Liver (tissue), 9 donors: ENCODE data around the gene RPS2. TPM values are rescaled to one million over a fixed set of nuclear protein-coding genes. Genes with fewer than 3 reads are reported as not detected.

ENCODE experiments used
- DNase-seq: peaks from one replicate; pipeline ENCODE4 v3.0.0-alpha.2; 2017; ENCODE audit warnings: low spot score
- H3K27ac ChIP-seq, 2 donors: one replicate each; pipeline ENCODE4 v1.7.0; 2013; ENCODE audit warnings: inconsistent platforms in 2 of 2, low read length in 2 of 2, control low read depth in 1 of 2, low read depth in 1 of 2, mild to moderate bottlenecking in 1 of 2
- H3K27me3 ChIP-seq, 4 donors: one replicate each; pipeline versions ENCODE4 v1.6.1 to v1.7.0; 2013; ENCODE audit warnings: low read length in 3 of 4, inconsistent platforms in 1 of 4, mild to moderate bottlenecking in 1 of 4, moderate library complexity in 1 of 4; ENCODE audit not compliant: control insufficient read depth in 4 of 4, insufficient read depth in 4 of 4
- H3K36me3 ChIP-seq, 4 donors: one replicate each; pipeline versions ENCODE4 v1.6.1 to v1.7.0; 2013; ENCODE audit warnings: low read length in 3 of 4, mild to moderate bottlenecking in 3 of 4, low read depth in 1 of 4, moderate library complexity in 1 of 4; ENCODE audit not compliant: control insufficient read depth in 4 of 4, insufficient read depth in 3 of 4
- H3K4me1 ChIP-seq, 4 donors: one replicate each; pipeline versions ENCODE4 v1.6.1 to v1.7.0; 2013; ENCODE audit warnings: low read length in 3 of 4, mild to moderate bottlenecking in 3 of 4, moderate library complexity in 1 of 4; ENCODE audit not compliant: control insufficient read depth in 4 of 4, insufficient read depth in 4 of 4
- H3K4me3 ChIP-seq, 3 donors: one replicate each; pipeline versions ENCODE4 v1.6.1 to v1.7.0; 2013; ENCODE audit warnings: low read length in 3 of 3, control low read depth in 1 of 3, low read depth in 1 of 3, mild to moderate bottlenecking in 1 of 3
- H3K9ac ChIP-seq, 2 donors: one replicate each; pipeline ENCODE4 v1.7.0; 2013; ENCODE audit warnings: low read length in 2 of 2, mild to moderate bottlenecking in 2 of 2, moderate library complexity in 2 of 2, control low read depth in 1 of 2, low read depth in 1 of 2
- H3K9me3 ChIP-seq, 4 donors: one replicate each; pipeline versions ENCODE4 v1.6.1 to v1.7.0; 2013; ENCODE audit warnings: low read length in 3 of 4; ENCODE audit not compliant: control insufficient read depth in 4 of 4
- ATF3 ChIP-seq: IDR thresholded peaks from 2 replicates; pipeline ENCODE4 v1.6.1; 2016; ENCODE audit warnings: antibody characterized with exemption
- FOXA1 ChIP-seq: IDR thresholded peaks from 2 replicates; pipeline ENCODE4 v1.6.1; 2016; ENCODE audit warnings: antibody characterized with exemption
- FOXA2 ChIP-seq: IDR thresholded peaks from 2 replicates; pipeline ENCODE4 v1.6.1; 2016; ENCODE audit warnings: antibody characterized with exemption
- GABPA ChIP-seq, 2 donors: IDR thresholded peaks in 1 of 2; conservative IDR thresholded peaks in 1 of 2; 2 replicates each; pipeline ENCODE4 v1.6.1; 2016; ENCODE audit warnings: antibody characterized with exemption in 2 of 2, mild to moderate bottlenecking in 1 of 2, moderate library complexity in 1 of 2
- HNF4A ChIP-seq, 2 donors: conservative IDR thresholded peaks; 2 replicates each; pipeline ENCODE4 v1.6.1; 2016; ENCODE audit warnings: antibody characterized with exemption in 2 of 2, mild to moderate bottlenecking in 2 of 2
- HNF4G ChIP-seq: IDR thresholded peaks from 2 replicates; pipeline ENCODE4 v1.6.1; 2016; ENCODE audit warnings: antibody characterized with exemption
- JUND ChIP-seq, 2 donors: IDR thresholded peaks; 2 replicates each; pipeline ENCODE4 v1.6.1; 2016; ENCODE audit warnings: antibody characterized with exemption in 2 of 2
- NR2F2 ChIP-seq: IDR thresholded peaks from 2 replicates; pipeline ENCODE4 v1.6.1; 2016; ENCODE audit warnings: antibody characterized with exemption
- RAD21 ChIP-seq, 2 donors: IDR thresholded peaks; 2 replicates each; pipeline ENCODE4 v1.6.1; 2016; ENCODE audit warnings: antibody characterized with exemption in 2 of 2, mild to moderate bottlenecking in 2 of 2
- RXRA ChIP-seq, 2 donors: IDR thresholded peaks; 2 replicates each; pipeline ENCODE4 v1.6.1; 2017 to 2018; ENCODE audit warnings: antibody characterized with exemption in 2 of 2, mild to moderate bottlenecking in 1 of 2
- SP1 ChIP-seq: IDR thresholded peaks from 2 replicates; pipeline ENCODE4 v1.6.1; 2018; ENCODE audit warnings: antibody characterized with exemption, mild to moderate bottlenecking
- TAF1 ChIP-seq: conservative IDR thresholded peaks from 2 replicates; pipeline ENCODE4 v1.6.1; 2016; ENCODE audit warnings: antibody characterized with exemption, mild to moderate bottlenecking
- YY1 ChIP-seq: IDR thresholded peaks from 2 replicates; pipeline ENCODE4 v1.6.1; 2016; ENCODE audit warnings: antibody characterized with exemption, mild to moderate bottlenecking
- WGBS: extraction: QIAGEN DNeasy Blood & Tissue Kit; methylation state at CpG from one replicate; pipeline ENCODE4 v1.1.7; 2013; 5-methylcytosine and 5-hydroxymethylcytosine counted together
- polyA plus RNA-seq, 2 donors: library from polyadenylated mRNA; stranded (reverse) in 1 of 2; unstranded in 1 of 2; fragments of 200-250 nt in 1 of 2; fragments of >200 nt in 1 of 2; fragmentation: Nextera tagmentation in 1 of 2; extraction: Ambion mirVana in 1 of 2; gene quantifications; one replicate each; pipeline versions ENCODE4 v1.2.1 to v1.2.3, GENCODE V29; 2013 to 2015
- total RNA-seq, 2 donors: library from RNA; depleted of rRNA; stranded (reverse); fragments of >200 nt; gene quantifications; one replicate each; pipeline ENCODE4 v1.2.3, GENCODE V29; 2014
- TF ChIP-seq, protein P1 (sequence below): IDR thresholded peaks from 2 replicates; pipeline ENCODE4 v1.6.1; 2016; ENCODE audit warnings: antibody characterized with exemption
- TF ChIP-seq, protein P2 (sequence below): IDR thresholded peaks from 2 replicates; pipeline ENCODE4 v1.6.1; 2016; ENCODE audit warnings: antibody characterized with exemption, mild to moderate bottlenecking
- TF ChIP-seq, protein P3 (sequence below): IDR thresholded peaks from 2 replicates; pipeline ENCODE4 v1.6.1; 2016; ENCODE audit warnings: antibody characterized with exemption
- donor health status: healthy.
- donor health status: healthy.
- donor health status: healthy.
- donor health status: healthy.
- donor health status: healthy.

The RPS2 gene
- total and polyA plus RNA-seq, 4 donors = 524 to 1,440 (median 940) TPM

DNA sequence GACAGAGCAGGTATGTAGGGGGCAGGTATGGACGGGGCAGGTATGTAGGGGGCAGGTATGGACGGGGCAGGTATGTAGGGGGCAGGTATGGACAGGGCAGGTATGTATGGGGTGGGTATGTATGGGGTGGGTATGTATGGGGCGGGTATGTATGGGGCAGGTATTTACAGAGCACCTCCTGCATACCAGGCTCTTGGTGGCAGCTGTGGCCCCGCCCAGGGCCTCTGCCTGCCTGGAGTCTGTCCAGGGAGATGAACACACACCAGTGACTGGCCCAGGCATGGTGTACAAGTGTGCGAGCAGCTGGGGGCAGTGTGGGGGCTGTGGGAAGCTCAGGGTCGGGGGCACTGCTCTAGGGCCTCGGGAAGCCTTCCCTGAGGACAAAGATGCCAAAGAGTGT lies 14.6 kb downstream of the RPS2 start:
- Histone ChIP-seq H3K27me3 (no peaks in the 10 kb centered on the region), H3K27ac (no peak overlapping the region), H3K4me3 (no peak overlapping the region), H3K4me1 (no peaks in the 10 kb centered on the region), H3K36me3 (no peaks in the 10 kb centered on the region), H3K9ac (no peak overlapping the region), H3K9me3 (no peaks in the 10 kb centered on the region)
- TF ChIP-seq RXRA (IDR thresholded peaks at IDR 0.05) = no peak
- no peak for TF ChIP-seq GABPA (IDR thresholded peaks at IDR 0.05 in 1 of 2, conservative IDR thresholded peaks at IDR 0.05 in 1 of 2)
- TF ChIP-seq TAF1 = no peak
- TF ChIP-seq, protein P1, sequence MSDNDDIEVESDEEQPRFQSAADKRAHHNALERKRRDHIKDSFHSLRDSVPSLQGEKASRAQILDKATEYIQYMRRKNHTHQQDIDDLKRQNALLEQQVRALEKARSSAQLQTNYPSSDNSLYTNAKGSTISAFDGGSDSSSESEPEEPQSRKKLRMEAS = no peak
- TF ChIP-seq HNF4A (conservative IDR thresholded peaks at IDR 0.05) = no peak
- TF ChIP-seq FOXA1 = no peak
- TF ChIP-seq, protein P2, sequence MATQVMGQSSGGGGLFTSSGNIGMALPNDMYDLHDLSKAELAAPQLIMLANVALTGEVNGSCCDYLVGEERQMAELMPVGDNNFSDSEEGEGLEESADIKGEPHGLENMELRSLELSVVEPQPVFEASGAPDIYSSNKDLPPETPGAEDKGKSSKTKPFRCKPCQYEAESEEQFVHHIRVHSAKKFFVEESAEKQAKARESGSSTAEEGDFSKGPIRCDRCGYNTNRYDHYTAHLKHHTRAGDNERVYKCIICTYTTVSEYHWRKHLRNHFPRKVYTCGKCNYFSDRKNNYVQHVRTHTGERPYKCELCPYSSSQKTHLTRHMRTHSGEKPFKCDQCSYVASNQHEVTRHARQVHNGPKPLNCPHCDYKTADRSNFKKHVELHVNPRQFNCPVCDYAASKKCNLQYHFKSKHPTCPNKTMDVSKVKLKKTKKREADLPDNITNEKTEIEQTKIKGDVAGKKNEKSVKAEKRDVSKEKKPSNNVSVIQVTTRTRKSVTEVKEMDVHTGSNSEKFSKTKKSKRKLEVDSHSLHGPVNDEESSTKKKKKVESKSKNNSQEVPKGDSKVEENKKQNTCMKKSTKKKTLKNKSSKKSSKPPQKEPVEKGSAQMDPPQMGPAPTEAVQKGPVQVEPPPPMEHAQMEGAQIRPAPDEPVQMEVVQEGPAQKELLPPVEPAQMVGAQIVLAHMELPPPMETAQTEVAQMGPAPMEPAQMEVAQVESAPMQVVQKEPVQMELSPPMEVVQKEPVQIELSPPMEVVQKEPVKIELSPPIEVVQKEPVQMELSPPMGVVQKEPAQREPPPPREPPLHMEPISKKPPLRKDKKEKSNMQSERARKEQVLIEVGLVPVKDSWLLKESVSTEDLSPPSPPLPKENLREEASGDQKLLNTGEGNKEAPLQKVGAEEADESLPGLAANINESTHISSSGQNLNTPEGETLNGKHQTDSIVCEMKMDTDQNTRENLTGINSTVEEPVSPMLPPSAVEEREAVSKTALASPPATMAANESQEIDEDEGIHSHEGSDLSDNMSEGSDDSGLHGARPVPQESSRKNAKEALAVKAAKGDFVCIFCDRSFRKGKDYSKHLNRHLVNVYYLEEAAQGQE = no peak
- TF ChIP-seq YY1 = no peak
- TF ChIP-seq SP1 = no peak
- TF ChIP-seq ATF3 = no peak
- no peak for TF ChIP-seq RAD21 (IDR thresholded peaks at IDR 0.05)
- TF ChIP-seq JUND (IDR thresholded peaks at IDR 0.05) = no peak
- 84% methylated on average over 7 of the region's 7 CpGs for WGBS
- no peak for DNase-seq

GRCh38 chr16:1949507-1949906 lies 15.1 kb downstream of the RPS2 start:
- no peak overlapping the region for H3K4me3 ChIP-seq
- no peak for DNase-seq
- no peaks in the 10 kb centered on the region for H3K36me3 ChIP-seq
- H3K4me1 ChIP-seq = no peaks in the 10 kb centered on the region
- no peak overlapping the region for H3K9ac ChIP-seq
- no peak overlapping the region for H3K27ac ChIP-seq
- TF ChIP-seq, protein P1 = no peak
- TF ChIP-seq HNF4G = no peak
- no peak for TF ChIP-seq SP1
- no peak for TF ChIP-seq FOXA2
- TF ChIP-seq TAF1 = no peak
- no peak for TF ChIP-seq NR2F2
- TF ChIP-seq FOXA1 = no peak
- TF ChIP-seq, protein P3, sequence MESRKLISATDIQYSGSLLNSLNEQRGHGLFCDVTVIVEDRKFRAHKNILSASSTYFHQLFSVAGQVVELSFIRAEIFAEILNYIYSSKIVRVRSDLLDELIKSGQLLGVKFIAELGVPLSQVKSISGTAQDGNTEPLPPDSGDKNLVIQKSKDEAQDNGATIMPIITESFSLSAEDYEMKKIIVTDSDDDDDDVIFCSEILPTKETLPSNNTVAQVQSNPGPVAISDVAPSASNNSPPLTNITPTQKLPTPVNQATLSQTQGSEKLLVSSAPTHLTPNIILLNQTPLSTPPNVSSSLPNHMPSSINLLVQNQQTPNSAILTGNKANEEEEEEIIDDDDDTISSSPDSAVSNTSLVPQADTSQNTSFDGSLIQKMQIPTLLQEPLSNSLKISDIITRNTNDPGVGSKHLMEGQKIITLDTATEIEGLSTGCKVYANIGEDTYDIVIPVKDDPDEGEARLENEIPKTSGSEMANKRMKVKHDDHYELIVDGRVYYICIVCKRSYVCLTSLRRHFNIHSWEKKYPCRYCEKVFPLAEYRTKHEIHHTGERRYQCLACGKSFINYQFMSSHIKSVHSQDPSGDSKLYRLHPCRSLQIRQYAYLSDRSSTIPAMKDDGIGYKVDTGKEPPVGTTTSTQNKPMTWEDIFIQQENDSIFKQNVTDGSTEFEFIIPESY = no peak
- no peak for TF ChIP-seq RAD21 (IDR thresholded peaks at IDR 0.05)
- TF ChIP-seq ATF3 = no peak
- TF ChIP-seq YY1 = no peak
- no peak for TF ChIP-seq RXRA (IDR thresholded peaks at IDR 0.05)
- no peak for TF ChIP-seq GABPA (IDR thresholded peaks at IDR 0.05 in 1 of 2, conservative IDR thresholded peaks at IDR 0.05 in 1 of 2)
- TF ChIP-seq HNF4A (conservative IDR thresholded peaks at IDR 0.05) = no peak
- TF ChIP-seq, protein P2 = no peak
- 95% methylated on average over 11 of the region's 11 CpGs for WGBS
- no peaks in the 10 kb centered on the region for H3K9me3 ChIP-seq
- H3K27me3 ChIP-seq = no peaks in the 10 kb centered on the region
